ENCODE results near the gene PRKCH.

The PRKCH gene

DNA sequence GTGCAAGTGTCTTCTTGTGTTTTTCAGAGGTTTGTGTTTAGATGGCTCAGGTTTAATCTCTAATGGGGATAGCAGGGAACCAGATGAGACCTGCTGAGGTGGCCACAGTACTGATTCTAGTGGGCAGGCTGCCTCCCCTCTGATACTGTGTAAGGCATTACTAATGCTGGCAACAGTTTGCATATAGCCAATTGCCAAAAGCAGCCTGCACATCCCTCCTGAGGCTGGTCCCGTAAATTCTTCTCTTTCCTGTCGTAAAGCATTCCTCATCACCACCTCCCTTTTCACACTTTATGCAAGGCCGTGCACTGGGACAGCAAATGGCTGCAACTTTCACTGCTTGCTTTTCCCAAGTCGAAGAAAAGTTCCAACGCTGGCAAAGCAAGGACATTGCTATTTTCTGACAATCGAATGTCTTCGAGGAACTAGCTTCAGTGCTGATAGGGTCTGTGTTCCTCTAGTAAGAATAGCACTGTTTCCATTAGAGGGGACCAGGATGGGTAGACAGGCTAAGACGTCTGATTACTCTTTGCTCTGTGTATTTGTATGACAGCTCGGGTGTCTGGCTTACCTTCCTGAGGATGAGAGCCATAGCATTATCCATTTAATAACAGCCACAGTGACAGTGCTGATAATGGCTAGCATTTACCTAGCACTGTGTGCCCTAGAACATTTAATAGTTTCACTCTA is 195.7 kb downstream of the PRKCH start:
- no peak overlapping the region for H3K4me3 ChIP-seq (ENCODE audit: low read depth, low read length)
- TF ChIP-seq CTCF (IDR thresholded peaks at IDR 0.05; ENCODE audit: low read depth, low read length): no peak

DNA sequence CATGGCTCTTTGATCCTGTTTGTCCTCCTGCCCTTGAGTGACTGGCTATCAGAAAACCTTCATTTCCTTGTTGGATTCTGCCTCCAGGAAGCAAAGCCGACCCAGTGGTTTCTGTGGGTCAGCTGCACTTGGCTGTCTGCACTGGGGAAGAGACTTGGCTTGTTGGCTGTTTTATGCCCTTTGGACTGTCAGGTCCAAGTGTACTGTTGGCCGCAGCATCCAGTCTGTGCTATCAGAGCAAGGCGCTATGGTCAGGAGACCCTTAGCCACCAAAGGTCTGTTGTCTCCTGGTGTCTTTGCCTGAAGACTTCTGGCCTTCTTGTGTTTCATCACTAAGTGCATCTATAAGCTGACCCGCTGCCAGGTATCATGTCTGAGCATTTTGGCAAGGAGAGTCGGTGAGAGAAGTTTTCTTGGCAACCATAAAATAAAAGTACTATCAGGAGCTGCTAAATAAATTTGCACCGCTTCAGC is 196.6 kb downstream of the PRKCH start:
- no peak for TF ChIP-seq CTCF (IDR thresholded peaks at IDR 0.05; ENCODE audit: low read depth, low read length)
- no peak overlapping the region for H3K4me3 ChIP-seq (ENCODE audit: low read depth, low read length)

DNA sequence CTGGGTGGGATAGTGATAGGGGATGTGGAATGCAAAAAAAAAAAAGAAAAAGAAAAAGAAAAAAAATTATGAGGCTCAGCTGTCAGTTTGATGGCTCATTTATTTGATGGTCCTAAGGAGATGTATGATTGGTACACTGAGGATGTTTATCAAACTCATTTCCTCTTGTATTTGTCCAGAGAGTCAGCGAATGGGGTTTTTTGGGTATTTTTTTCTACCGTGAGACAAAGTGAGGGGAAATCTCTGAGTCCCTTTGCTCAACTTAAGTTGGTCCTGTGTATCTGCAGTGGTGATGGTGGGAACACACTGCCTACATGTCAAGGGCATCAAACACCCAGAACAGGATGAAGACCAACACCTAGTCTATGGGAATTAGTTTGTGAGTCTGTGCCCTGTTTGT is 197.0 kb downstream of the PRKCH start:
- no peak for TF ChIP-seq CTCF (IDR thresholded peaks at IDR 0.05; ENCODE audit: low read depth, low read length)
- no peak overlapping the region for H3K4me3 ChIP-seq (ENCODE audit: low read depth, low read length)

DNA sequence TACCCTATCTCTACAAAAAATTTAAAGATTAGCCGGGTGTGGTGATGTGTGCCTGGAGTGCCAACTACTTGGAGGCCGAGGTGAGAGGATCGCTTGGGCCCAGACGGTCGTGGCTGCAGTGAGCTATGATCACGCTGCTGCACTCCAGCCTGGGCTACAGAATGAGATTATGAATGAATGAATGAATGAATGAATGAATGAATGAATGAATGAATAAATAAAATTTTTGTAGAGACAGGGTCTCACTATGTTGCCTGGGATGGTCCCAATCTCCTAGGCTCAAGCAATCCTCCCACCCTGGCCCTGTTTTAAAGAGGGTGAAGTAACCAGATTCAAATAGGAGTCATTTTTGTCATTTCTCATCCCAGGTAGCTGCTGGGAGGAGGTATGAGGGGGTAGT is 197.7 kb downstream of the PRKCH start:
- no peak overlapping the region for H3K4me3 ChIP-seq (ENCODE audit: low read depth, low read length)
- no peak for TF ChIP-seq CTCF (IDR thresholded peaks at IDR 0.05; ENCODE audit: low read depth, low read length)

GRCh38 chr14:61519735-61520134 is 198.4 kb downstream of the PRKCH start:
- no peak overlapping the region for H3K4me3 ChIP-seq (ENCODE audit: low read depth, low read length)
- TF ChIP-seq CTCF (IDR thresholded peaks at IDR 0.05; ENCODE audit: low read depth, low read length): no peak

DNA sequence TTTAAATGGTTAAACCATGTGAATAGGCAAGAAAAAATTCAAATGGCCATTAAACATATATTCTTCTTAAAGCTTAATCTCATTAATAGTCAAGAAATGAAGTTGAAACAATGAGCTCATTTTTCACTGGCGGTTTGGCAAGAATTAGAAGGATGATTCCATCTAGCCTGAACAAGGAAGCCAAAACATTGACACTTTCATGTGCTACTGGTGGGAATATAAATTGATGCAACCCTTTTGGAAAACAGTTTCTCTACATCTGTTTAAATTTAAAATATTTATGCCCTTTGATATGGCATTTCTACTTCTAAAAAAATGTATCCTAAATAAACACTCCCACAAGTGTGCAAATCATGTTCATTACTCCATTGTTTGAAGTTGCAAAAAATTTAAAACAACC is 199.2 kb downstream of the PRKCH start:
- TF ChIP-seq CTCF (IDR thresholded peaks at IDR 0.05; ENCODE audit: low read depth, low read length): no peak

DNA sequence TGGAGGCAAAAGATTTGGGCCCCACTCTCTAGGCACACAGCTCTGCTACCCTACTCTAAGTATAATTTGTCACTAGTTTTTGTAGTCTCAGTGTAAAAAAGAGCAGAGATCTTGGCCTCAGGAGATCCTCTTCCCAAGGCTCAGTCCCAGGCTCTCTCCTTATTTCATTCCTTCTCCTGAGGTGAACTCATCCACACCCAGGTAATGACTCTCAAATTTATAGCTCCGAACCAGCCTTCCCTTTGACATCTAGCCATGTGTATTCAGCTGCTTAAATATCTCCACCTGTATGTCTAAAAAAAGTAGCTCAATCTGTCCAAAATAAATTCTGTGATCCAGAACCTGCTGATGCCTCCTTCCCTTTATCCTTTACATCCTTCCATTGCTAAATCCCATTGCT is 200.4 kb downstream of the PRKCH start:
- H3K4me3 ChIP-seq (ENCODE audit: low read depth, low read length): no peak overlapping the region
- no peak for TF ChIP-seq CTCF (IDR thresholded peaks at IDR 0.05; ENCODE audit: low read depth, low read length)

More for the DNA sequence above, 199.2 kb downstream of the PRKCH start:
- H3K4me3 ChIP-seq (ENCODE audit: low read depth, low read length): no peak overlapping the region

Data from WI38 (cell line).